ENCODE data around the gene CFAP298. TPM values are rescaled to one million over a fixed set of nuclear protein-coding genes. Genes with fewer than 3 reads are reported as not detected.
A peak's percentile ranks its signal among the peaks of the same experiment; 100 is the strongest.
"Not testable (repeated sequence)": the region's sequence is repeated elsewhere in the genome, so short reads cannot be mapped to it uniquely, and the experiment has no call there.

CFAP298 gene
- total RNA-seq, 2 donors from 2014 or later: 16.1 to 22.2 TPM

DNA sequence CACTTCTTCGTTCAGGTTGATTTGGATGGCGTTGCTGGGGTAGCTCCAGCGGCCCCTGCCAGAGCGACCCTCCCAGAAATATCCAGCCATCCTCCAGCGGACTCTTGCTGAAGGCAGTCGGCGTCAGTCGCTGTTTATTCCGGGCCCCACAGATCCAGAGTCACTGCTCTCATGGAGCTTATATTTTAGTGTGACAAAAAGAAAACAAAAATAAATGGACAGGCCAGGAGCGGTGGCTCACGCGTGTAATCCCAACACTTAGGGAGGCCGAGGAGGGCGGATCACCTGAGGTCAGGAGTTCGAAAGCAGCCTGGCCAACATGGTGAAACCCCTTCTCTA is 791 bp upstream of the CFAP298 start:
- peaks cover 0 to 22% of the 10 kb centered on the region in 2 donors for H3K4me1 ChIP-seq
- no peaks in the 10 kb centered on the region for H3K27me3 ChIP-seq
- H3K9me3 ChIP-seq: no peaks in the 10 kb centered on the region
- H3K36me3 ChIP-seq: peaks cover 4% of the 10 kb centered on the region
- TF ChIP-seq, protein P1, sequence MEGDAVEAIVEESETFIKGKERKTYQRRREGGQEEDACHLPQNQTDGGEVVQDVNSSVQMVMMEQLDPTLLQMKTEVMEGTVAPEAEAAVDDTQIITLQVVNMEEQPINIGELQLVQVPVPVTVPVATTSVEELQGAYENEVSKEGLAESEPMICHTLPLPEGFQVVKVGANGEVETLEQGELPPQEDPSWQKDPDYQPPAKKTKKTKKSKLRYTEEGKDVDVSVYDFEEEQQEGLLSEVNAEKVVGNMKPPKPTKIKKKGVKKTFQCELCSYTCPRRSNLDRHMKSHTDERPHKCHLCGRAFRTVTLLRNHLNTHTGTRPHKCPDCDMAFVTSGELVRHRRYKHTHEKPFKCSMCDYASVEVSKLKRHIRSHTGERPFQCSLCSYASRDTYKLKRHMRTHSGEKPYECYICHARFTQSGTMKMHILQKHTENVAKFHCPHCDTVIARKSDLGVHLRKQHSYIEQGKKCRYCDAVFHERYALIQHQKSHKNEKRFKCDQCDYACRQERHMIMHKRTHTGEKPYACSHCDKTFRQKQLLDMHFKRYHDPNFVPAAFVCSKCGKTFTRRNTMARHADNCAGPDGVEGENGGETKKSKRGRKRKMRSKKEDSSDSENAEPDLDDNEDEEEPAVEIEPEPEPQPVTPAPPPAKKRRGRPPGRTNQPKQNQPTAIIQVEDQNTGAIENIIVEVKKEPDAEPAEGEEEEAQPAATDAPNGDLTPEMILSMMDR (IDR thresholded peaks at IDR 0.05): no peak
- DNase-seq (ENCODE audit: low spot score): no peak
- peak overlapping the region; percentile 90 to 95 for H3K4me3 ChIP-seq
- H3K27ac ChIP-seq: peak overlapping the region; percentile 89 to 95

DNA sequence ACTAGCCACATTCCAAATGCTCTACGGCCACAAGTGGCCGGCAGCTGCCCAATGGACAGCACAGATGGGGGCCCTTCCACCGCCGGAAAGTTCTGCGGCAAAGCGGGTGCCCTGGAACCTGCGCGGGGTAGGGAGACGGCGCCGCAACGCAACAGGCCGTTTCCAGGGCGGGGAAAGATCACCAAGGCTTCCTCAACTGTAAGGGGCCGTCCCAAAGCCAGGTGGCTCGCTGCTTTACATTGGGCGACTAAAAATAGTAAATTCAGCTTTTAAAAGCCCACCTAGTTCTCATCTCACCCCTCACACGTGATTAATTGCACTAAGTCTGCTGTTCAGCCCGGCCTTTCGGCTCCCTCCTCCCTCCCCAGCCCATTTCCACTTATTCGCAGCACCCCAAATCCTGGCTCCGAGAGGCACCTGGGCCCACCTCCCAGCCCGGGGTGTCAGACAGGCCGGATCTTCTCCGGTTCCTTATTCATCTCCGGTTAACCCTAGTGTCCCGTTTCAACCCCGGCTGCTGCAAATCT is 643 bp downstream of the CFAP298 start:
- no peak for DNase-seq (ENCODE audit: low spot score)
- H3K4me3 ChIP-seq: peak overlapping the region; percentile 90 to 95
- TF ChIP-seq, protein P1 (IDR thresholded peaks at IDR 0.05): no peak
- peaks cover 19% of the 10 kb centered on the region for H3K36me3 ChIP-seq
- H3K4me1 ChIP-seq: peaks cover 0 to 22% of the 10 kb centered on the region in 2 donors
- H3K9me3 ChIP-seq: no peaks in the 10 kb centered on the region
- peak overlapping the region; percentile 89 to 95 for H3K27ac ChIP-seq
- H3K27me3 ChIP-seq: no peaks in the 10 kb centered on the region

DNA sequence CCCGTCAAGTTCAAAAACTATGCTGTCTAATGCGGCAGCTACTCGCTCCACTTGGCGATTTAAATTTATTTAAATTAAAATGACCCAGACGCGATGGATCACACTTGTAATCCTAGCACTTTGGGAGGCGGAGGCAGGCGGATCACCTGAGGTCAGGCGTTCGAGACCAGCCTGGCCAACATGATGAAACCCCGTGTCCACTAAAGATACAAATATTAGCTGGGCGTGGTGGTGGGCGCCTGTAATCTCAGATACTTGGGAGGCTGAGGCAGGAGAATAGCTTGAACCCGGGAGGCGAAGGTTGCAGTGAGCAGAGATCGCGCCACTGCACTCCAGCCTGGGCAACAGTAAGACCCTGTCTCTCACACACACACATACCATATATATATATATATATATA is 1.2 kb downstream of the CFAP298 start:
- not testable (repeated sequence) for DNase-seq (ENCODE audit: low spot score)
- Histone ChIP-seq H3K4me3 (peak overlapping the region in 1 of 2 donors; percentile 90), H3K27ac (peak overlapping the region in 1 of 2 donors; percentile 95)

DNA sequence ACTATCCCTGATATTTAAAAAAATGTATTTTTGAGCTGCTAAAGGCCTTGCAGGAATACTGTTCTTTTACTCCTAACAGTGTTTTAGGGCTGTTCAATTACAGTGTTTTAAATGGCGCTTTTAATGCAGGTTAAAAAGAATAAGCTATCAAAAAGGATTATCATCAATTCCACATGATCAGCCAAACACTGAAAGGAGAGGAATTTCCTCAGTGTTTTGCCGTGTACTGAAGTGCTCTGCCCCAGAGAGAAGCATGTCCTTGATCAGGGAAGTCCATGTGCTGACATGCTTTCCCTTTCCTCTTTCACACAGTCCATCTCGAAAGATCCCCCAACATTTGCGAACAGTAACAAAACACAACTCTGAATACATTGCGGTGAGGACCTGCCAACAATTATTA is 3.3 kb downstream of the CFAP298 start:
- TF ChIP-seq, protein P1 (IDR thresholded peaks at IDR 0.05): no peak
- no peak for DNase-seq (ENCODE audit: low spot score)
- no peak overlapping the region for H3K4me3 ChIP-seq
- no peaks in the 10 kb centered on the region for H3K9me3 ChIP-seq
- peaks cover 0 to 22% of the 10 kb centered on the region in 2 donors for H3K4me1 ChIP-seq
- no peak overlapping the region for H3K27ac ChIP-seq
- H3K36me3 ChIP-seq: peaks cover 44% of the 10 kb centered on the region
- no peaks in the 10 kb centered on the region for H3K27me3 ChIP-seq

More for the DNA sequence above, 1.2 kb downstream of the CFAP298 start:
- peaks cover 0 to 22% of the 10 kb centered on the region in 2 donors for H3K4me1 ChIP-seq
- H3K36me3 ChIP-seq: peaks cover 25% of the 10 kb centered on the region
- H3K27me3 ChIP-seq, H3K9me3 ChIP-seq: not testable (repeated sequence)

DNA sequence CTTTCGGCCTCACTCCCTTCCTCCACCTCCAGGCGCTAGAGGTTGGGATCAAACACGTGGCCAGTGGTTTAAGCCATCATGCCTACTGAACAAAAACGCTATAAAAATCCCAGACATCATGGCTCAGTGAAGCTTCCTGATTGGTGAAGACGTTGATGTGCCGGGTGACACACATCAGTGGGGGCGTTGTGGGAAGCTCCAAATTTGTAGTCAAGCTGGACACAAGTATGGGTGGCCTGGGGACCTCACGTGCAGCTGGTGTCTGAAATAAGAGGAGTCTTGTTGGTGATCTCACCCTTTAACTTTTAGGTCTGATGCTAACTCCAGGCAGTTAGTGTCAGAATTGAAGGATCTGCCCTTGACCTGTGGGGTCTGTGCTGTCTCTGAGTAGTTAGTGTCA is 6.7 kb downstream of the CFAP298 start:
- peaks cover 66% of the 10 kb centered on the region for H3K36me3 ChIP-seq

DNA sequence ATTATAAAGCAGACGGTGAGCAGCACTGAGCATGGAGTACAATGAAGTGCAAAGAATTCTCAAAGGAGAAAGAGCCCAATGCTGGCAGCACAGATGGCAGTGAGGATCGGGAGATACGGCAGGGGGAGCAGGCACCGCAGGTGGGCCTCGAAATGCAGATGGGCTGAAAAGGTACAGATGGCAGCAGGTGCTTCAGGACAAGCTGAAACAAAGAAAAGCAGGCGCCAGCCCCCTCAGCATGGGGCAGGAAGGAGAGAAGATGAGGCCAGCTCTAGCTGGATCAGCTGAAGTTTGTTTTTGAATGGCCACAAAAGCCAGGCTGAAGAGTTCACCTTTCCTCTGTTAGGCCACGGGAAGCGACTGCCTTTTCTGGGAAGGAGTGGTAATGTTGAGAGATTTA is 7.7 kb downstream of the CFAP298 start:
- no peak overlapping the region for H3K4me3 ChIP-seq
- TF ChIP-seq, protein P1 (IDR thresholded peaks at IDR 0.05): no peak

More for the DNA sequence above, 6.7 kb downstream of the CFAP298 start:
- TF ChIP-seq, protein P1 (IDR thresholded peaks at IDR 0.05): no peak
- no peaks in the 10 kb centered on the region for H3K9me3 ChIP-seq
- no peaks in the 10 kb centered on the region for H3K27me3 ChIP-seq
- H3K27ac ChIP-seq: no peak overlapping the region
- DNase-seq (ENCODE audit: low spot score): no peak
- H3K4me1 ChIP-seq: peaks cover 0 to 5% of the 10 kb centered on the region in 2 donors
- no peak overlapping the region for H3K4me3 ChIP-seq

More for the DNA sequence above, 7.7 kb downstream of the CFAP298 start:
- H3K36me3 ChIP-seq: peaks cover 70% of the 10 kb centered on the region
- H3K27ac ChIP-seq: no peak overlapping the region
- no peaks in the 10 kb centered on the region for H3K4me1 ChIP-seq
- no peak for DNase-seq (ENCODE audit: low spot score)
- H3K9me3 ChIP-seq: no peaks in the 10 kb centered on the region
- H3K27me3 ChIP-seq: no peaks in the 10 kb centered on the region

Data from right atrium auricular region (tissue), 2 donors.